Measurements from ENCODE around the gene SLC27A6.

SLC27A6 gene

DNA sequence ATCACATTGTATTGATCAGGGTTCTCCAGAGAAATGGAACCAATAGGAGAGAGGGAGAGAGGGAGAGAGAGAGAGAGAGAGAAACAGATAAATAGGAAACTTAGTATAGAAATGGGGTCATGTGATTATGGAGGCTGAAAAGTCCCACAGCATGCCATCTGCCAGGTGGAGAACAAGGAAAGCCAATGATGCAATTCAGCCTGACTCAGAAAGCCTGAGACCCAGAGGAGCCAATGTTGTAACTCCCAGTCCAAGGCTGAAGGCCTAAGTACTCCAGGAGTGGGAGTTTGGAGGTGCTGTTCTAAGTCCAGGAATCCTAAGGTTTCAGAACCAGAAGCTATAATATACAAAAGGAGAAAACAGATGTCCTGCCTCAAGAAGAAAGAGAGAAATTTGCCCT, 80.9 kb downstream of the SLC27A6 start:
- TF ChIP-seq, protein P1, sequence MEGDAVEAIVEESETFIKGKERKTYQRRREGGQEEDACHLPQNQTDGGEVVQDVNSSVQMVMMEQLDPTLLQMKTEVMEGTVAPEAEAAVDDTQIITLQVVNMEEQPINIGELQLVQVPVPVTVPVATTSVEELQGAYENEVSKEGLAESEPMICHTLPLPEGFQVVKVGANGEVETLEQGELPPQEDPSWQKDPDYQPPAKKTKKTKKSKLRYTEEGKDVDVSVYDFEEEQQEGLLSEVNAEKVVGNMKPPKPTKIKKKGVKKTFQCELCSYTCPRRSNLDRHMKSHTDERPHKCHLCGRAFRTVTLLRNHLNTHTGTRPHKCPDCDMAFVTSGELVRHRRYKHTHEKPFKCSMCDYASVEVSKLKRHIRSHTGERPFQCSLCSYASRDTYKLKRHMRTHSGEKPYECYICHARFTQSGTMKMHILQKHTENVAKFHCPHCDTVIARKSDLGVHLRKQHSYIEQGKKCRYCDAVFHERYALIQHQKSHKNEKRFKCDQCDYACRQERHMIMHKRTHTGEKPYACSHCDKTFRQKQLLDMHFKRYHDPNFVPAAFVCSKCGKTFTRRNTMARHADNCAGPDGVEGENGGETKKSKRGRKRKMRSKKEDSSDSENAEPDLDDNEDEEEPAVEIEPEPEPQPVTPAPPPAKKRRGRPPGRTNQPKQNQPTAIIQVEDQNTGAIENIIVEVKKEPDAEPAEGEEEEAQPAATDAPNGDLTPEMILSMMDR (IDR thresholded peaks at IDR 0.05) = no peak
- no peak for TF ChIP-seq ZFX (IDR thresholded peaks at IDR 0.05; ENCODE audit: borderline replicate concordance)
- H3K27ac ChIP-seq = no peak overlapping the region

- TF ChIP-seq ZFX (IDR thresholded peaks at IDR 0.05; ENCODE audit: borderline replicate concordance) = no peak
- TF ChIP-seq, protein P1 (IDR thresholded peaks at IDR 0.05) = no peak
- no peak overlapping the region for H3K27ac ChIP-seq
These were observed 83.2 kb downstream of the SLC27A6 start for GRCh38 chr5:129048509-129048908.

- no peak overlapping the region for H3K27ac ChIP-seq
- TF ChIP-seq, protein P1 (IDR thresholded peaks at IDR 0.05) = no peak
- TF ChIP-seq ZFX (IDR thresholded peaks at IDR 0.05; ENCODE audit: borderline replicate concordance) = no peak
These were observed 84.0 kb downstream of the SLC27A6 start for GRCh38 chr5:129049126-129049799.

DNA sequence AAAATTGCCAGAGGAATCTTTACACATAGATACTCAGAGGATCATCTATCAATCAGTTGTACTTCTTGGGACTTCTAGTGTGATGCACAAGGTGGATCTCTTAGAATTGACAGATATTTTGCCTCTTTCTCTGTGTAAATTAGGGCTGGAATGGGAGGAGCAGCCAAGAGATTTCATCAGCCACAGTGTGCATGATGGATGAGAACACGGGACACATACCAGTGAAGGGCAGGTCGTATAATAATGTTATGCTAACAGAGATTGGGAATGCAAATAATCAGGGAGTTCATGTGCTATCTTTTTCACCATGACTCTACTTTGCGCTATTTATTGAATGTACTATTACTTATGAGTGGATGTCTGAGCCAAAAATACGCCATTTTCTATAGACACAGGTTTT, 86.0 kb downstream of the SLC27A6 start:
- TF ChIP-seq, protein P1 (IDR thresholded peaks at IDR 0.05) = no peak
- TF ChIP-seq ZFX (IDR thresholded peaks at IDR 0.05; ENCODE audit: borderline replicate concordance) = no peak
- H3K27ac ChIP-seq = no peak overlapping the region

DNA sequence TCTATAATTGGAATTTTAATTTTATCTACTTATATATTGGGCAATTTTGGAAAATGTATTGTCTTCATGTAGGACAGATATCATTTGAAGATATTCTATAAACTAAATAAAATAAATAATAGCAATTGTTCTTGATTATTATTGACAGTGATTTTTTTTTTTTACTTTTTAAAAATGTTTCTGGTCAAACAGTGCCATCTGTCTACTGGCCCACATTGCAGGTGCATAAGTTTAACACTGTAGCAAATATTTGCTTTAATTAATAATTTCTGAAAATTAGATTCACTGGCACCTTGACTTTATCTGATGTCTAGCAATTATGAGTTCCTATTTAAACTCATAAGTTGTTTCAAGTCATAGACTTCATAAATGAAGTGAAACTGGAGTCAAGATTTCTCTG, 88.2 kb downstream of the SLC27A6 start:
- no peak overlapping the region for H3K27ac ChIP-seq
- TF ChIP-seq, protein P1 (IDR thresholded peaks at IDR 0.05) = peak; percentile 17; the same call in 1 of the 2 replicates
- no peak for TF ChIP-seq ZFX (IDR thresholded peaks at IDR 0.05; ENCODE audit: borderline replicate concordance)

GRCh38 chr5:129057329-129057728, 92.0 kb downstream of the SLC27A6 start:
- H3K27ac ChIP-seq = no peak overlapping the region
- no peak for TF ChIP-seq ZFX (IDR thresholded peaks at IDR 0.05; ENCODE audit: borderline replicate concordance)
- TF ChIP-seq, protein P1 (IDR thresholded peaks at IDR 0.05) = no peak

GRCh38 chr5:129061849-129062248, 96.6 kb downstream of the SLC27A6 start:
- no peak for TF ChIP-seq ZFX (IDR thresholded peaks at IDR 0.05; ENCODE audit: borderline replicate concordance)
- TF ChIP-seq, protein P1 (IDR thresholded peaks at IDR 0.05) = no peak

More at GRCh38 chr5:129061849-129062248, 96.6 kb downstream of the SLC27A6 start:
- H3K27ac ChIP-seq = no peak overlapping the region

All from 22Rv1 (cell line).